Mesenchymal stem cell (in vitro differentiated cells and primary cell): ENCODE measurements around the gene MRPL27.

Source experiments
- DNase-seq: peaks from one replicate; pipeline ENCODE4 v3.0.0-alpha.2; 2013
- H2AFZ ChIP-seq: one replicate; pipeline ENCODE4 v1.6.1; 2013; ENCODE audit warnings: low read depth, mild to moderate bottlenecking, control low read depth, inconsistent platforms, low read length, moderate library complexity
- H2AK5ac ChIP-seq: 2 replicates; pipeline ENCODE4 v1.6.1; 2013; ENCODE audit warnings: low read length, moderate library complexity, mild to moderate bottlenecking, inconsistent platforms; ENCODE audit not compliant: severe bottlenecking
- H2BK120ac ChIP-seq: one replicate; pipeline ENCODE4 v1.6.1; 2013; ENCODE audit warnings: low read depth, mild to moderate bottlenecking, inconsistent platforms, low read length, moderate library complexity
- H2BK12ac ChIP-seq, 2 experiments: one replicate each; pipeline ENCODE4 v1.6.1; 2013; ENCODE audit warnings: inconsistent platforms in 2 of 2, low read length in 2 of 2, mild to moderate bottlenecking in 2 of 2, moderate library complexity in 2 of 2, control low read depth in 1 of 2
- H2BK15ac ChIP-seq: one replicate; pipeline ENCODE4 v1.6.1; 2013; ENCODE audit warnings: mild to moderate bottlenecking, low read depth, inconsistent platforms; ENCODE audit not compliant: poor library complexity, severe bottlenecking
- H2BK5ac ChIP-seq: 2 replicates; pipeline ENCODE4 v1.6.1; 2013; ENCODE audit warnings: low read depth, mild to moderate bottlenecking, low read length, control low read depth, inconsistent platforms; ENCODE audit not compliant: poor library complexity, severe bottlenecking
- H3K14ac ChIP-seq, 2 experiments: one replicate each; pipeline ENCODE4 v1.6.1; 2013; ENCODE audit warnings: inconsistent platforms in 2 of 2, low read length in 2 of 2, control low read depth in 1 of 2, mild to moderate bottlenecking in 1 of 2, moderate library complexity in 1 of 2
- H3K18ac ChIP-seq, 2 experiments: one replicate each; pipeline ENCODE4 v1.6.1; 2013; ENCODE audit warnings: inconsistent platforms in 2 of 2, low read length in 2 of 2, control low read depth in 1 of 2, low read depth in 1 of 2, mild to moderate bottlenecking in 1 of 2
- H3K23ac ChIP-seq, 2 experiments: one replicate each; pipeline ENCODE4 v1.6.1; 2013; ENCODE audit warnings: inconsistent platforms in 2 of 2, low read length in 2 of 2, mild to moderate bottlenecking in 2 of 2, moderate library complexity in 2 of 2, control low read depth in 1 of 2
- H3K27ac ChIP-seq: 2 replicates; pipeline ENCODE4 v1.5.1; 2013; ENCODE audit warnings: mild to moderate bottlenecking, moderate library complexity, low read length, control low read depth, inconsistent platforms; ENCODE audit not compliant: poor library complexity, severe bottlenecking
- H3K27me3 ChIP-seq, 2 experiments: 2 replicates each; pipeline versions ENCODE4 v1.6.1 to v1.7.0; 2013; ENCODE audit warnings: low read length in 2 of 2, mild to moderate bottlenecking in 2 of 2, moderate library complexity in 2 of 2, control low read depth in 1 of 2, inconsistent platforms in 1 of 2; ENCODE audit not compliant: control insufficient read depth in 1 of 2, insufficient read depth in 1 of 2
- H3K36me3 ChIP-seq, 2 experiments: 2 replicates each; pipeline versions ENCODE4 v1.6.1 to v1.7.0; 2013; ENCODE audit warnings: low read length in 2 of 2, control low read depth in 1 of 2, inconsistent platforms in 1 of 2, low read depth in 1 of 2, mild to moderate bottlenecking in 1 of 2; ENCODE audit not compliant: insufficient read depth in 2 of 2, control insufficient read depth in 1 of 2
- H3K4ac ChIP-seq, 2 experiments: one replicate each; pipeline ENCODE4 v1.6.1; 2013; ENCODE audit warnings: inconsistent platforms in 2 of 2, low read length in 2 of 2, mild to moderate bottlenecking in 2 of 2, moderate library complexity in 2 of 2, control low read depth in 1 of 2, low read depth in 1 of 2
- H3K4me1 ChIP-seq: 2 replicates; pipeline ENCODE4 v1.6.1; 2013; ENCODE audit warnings: low read depth, low read length, control low read depth; ENCODE audit not compliant: control insufficient read depth, insufficient read depth
- H3K4me2 ChIP-seq: 2 replicates; pipeline ENCODE4 v1.6.1; 2013; ENCODE audit warnings: low read length, mild to moderate bottlenecking, inconsistent platforms; ENCODE audit not compliant: poor library complexity, severe bottlenecking
- H3K4me3 ChIP-seq, 2 experiments: 2 replicates each; pipeline versions ENCODE4 v1.5.1 to v1.7.0; 2013; ENCODE audit warnings: low read length in 2 of 2, mild to moderate bottlenecking in 2 of 2, control low read depth in 1 of 2, low read depth in 1 of 2; ENCODE audit not compliant: insufficient read depth in 1 of 2
- H3K79me1 ChIP-seq: replicated peaks from 2 replicates; pipeline ENCODE4 v1.6.1; 2013; ENCODE audit warnings: mild to moderate bottlenecking, control low read depth, low read length, inconsistent platforms; ENCODE audit not compliant: poor library complexity, severe bottlenecking
- H3K9ac ChIP-seq: 2 replicates; pipeline ENCODE4 v1.7.0; 2013; ENCODE audit warnings: mild to moderate bottlenecking, low read length, moderate library complexity
- H3K9me3 ChIP-seq: 2 replicates; pipeline ENCODE4 v1.7.0; 2013; ENCODE audit warnings: mild to moderate bottlenecking, low read length; ENCODE audit not compliant: control insufficient read depth
- H4K8ac ChIP-seq: one replicate; pipeline ENCODE4 v1.6.1; 2013; ENCODE audit warnings: inconsistent platforms, mild to moderate bottlenecking, low read length, moderate library complexity
- H4K91ac ChIP-seq: one replicate; pipeline ENCODE4 v1.6.1; 2013; ENCODE audit warnings: mild to moderate bottlenecking, low read length, inconsistent platforms
- WGBS: methylation state at CpG from one replicate; pipeline ENCODE4 v1.1.7; 2013; ENCODE audit warnings: mixed read lengths; 5-methylcytosine and 5-hydroxymethylcytosine counted together

Gene MRPL27

DNA sequence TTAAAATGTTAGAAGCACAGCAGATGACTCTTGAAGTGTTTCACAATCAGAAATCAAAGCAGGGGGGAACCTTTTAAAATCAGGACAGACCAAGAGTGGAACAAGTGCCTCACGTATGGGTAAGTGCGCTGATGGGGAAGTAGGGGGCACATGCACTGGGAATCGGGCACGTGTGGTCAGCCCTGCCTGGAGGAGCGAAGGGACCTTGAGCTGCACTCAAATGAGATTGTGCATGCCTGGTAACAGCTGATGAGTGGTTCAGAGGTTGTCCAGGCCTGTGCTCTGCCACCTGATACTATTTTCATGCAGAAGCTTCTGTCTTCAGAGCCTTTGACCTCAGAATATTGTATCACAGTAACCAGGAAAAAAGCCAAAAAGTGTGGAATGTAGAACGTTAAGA lies 40.8 kb downstream of the MRPL27 start:
- peak overlapping the region in 1 of 2 experiments; percentile 28 for H3K4me3 ChIP-seq
- no peak for DNase-seq
- H4K91ac ChIP-seq: no peak overlapping the region
- peaks cover 5% of the 10 kb centered on the region for H3K4me1 ChIP-seq
- no peak overlapping the region for H4K8ac ChIP-seq
- H3K9me3 ChIP-seq: no peaks in the 10 kb centered on the region
- no peak overlapping the region for H3K18ac ChIP-seq
- H3K36me3 ChIP-seq: no peaks in the 10 kb centered on the region
- no peak overlapping the region for H3K23ac ChIP-seq
- no peak overlapping the region for H2BK120ac ChIP-seq
- H3K79me1 ChIP-seq: no peaks in the 10 kb centered on the region
- H2AK5ac ChIP-seq: no peak overlapping the region
- H3K14ac ChIP-seq: no peak overlapping the region
- no peak overlapping the region for H2BK12ac ChIP-seq
- H3K4me2 ChIP-seq: no peak overlapping the region
- H3K4ac ChIP-seq: no peak overlapping the region
- 79% methylated on average over 6 of the region's 6 CpGs for WGBS
- H3K27ac ChIP-seq: no peak overlapping the region
- no peak overlapping the region for H2BK15ac ChIP-seq
- peak overlapping the region; percentile 29 for H3K9ac ChIP-seq
- H3K27me3 ChIP-seq: peaks cover 0 to 6% of the 10 kb centered on the region in 2 experiments
- H2AFZ ChIP-seq: no peak overlapping the region
- H2BK5ac ChIP-seq: no peak overlapping the region

GRCh38 chr17:50331085-50331791 lies 41.7 kb downstream of the MRPL27 start:
- DNase-seq: no peak
- H3K23ac ChIP-seq: no peak overlapping the region
- no peak overlapping the region for H3K27ac ChIP-seq
- peak overlapping the region in 1 of 2 experiments; percentile 28 for H3K4me3 ChIP-seq
- no peak overlapping the region for H2AK5ac ChIP-seq
- no peak overlapping the region for H2AFZ ChIP-seq
- H3K4me2 ChIP-seq: no peak overlapping the region
- H2BK15ac ChIP-seq: no peak overlapping the region
- H3K79me1 ChIP-seq: no peaks in the 10 kb centered on the region
- H3K4ac ChIP-seq: no peak overlapping the region
- H2BK5ac ChIP-seq: no peak overlapping the region
- no peak overlapping the region for H3K18ac ChIP-seq
- H2BK120ac ChIP-seq: no peak overlapping the region
- peaks cover 0 to 6% of the 10 kb centered on the region in 2 experiments for H3K27me3 ChIP-seq
- no peak overlapping the region for H4K8ac ChIP-seq
- no peak overlapping the region for H2BK12ac ChIP-seq
- no peak overlapping the region for H4K91ac ChIP-seq
- 72% methylated on average over 4 of the region's 4 CpGs for WGBS
- H3K9me3 ChIP-seq: no peaks in the 10 kb centered on the region
- H3K36me3 ChIP-seq: no peaks in the 10 kb centered on the region
- no peak overlapping the region for H3K14ac ChIP-seq
- peaks cover 5% of the 10 kb centered on the region for H3K4me1 ChIP-seq
- peak overlapping the region; percentile 29 for H3K9ac ChIP-seq

DNA sequence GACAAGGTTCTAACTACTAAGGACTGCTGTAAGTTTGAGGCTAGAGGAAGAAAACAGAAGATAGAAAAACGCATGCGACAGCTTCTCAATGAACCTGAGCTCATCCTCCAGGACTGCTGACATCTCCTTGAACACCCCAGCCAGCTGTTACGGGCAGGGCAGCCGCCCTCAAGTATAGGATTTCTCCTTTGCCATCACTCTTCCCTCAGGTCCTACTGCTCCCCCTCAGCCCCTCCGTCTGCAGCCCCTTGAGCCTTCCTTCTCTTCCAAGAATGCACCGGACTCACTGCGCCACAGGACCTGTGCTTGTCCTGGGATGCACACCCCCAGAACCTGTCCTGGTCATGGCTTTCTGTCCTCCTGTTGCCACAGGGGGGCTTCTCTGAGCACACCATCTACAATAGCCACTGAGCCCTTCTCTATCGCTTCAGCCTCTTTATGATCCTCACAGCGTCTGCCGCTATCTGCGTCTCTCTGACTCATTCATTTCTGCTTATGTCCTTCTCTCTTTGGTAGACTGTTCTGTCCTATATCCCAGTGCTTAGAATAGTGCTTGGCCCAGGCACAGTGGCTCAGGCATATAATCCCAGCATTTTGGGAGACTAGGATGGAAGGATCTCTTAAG lies 42.7 kb downstream of the MRPL27 start:
- Histone ChIP-seq H3K27ac (no peak overlapping the region), H3K27me3 (peaks cover 0 to 6% of the 10 kb centered on the region in 2 experiments), H2BK5ac (no peak overlapping the region), H4K8ac (no peak overlapping the region), H3K9ac (no peak overlapping the region), H2BK120ac (no peak overlapping the region), H3K23ac (no peak overlapping the region), H3K4ac (no peak overlapping the region), H3K79me1 (no peaks in the 10 kb centered on the region), H3K36me3 (no peaks in the 10 kb centered on the region), H3K4me3 (no peak overlapping the region), H3K4me1 (peaks cover 5% of the 10 kb centered on the region), H3K14ac (no peak overlapping the region), H4K91ac (no peak overlapping the region), H2BK15ac (no peak overlapping the region), H2AFZ (no peak overlapping the region), H3K18ac (no peak overlapping the region), H3K4me2 (no peak overlapping the region), H2AK5ac (no peak overlapping the region), H2BK12ac (no peak overlapping the region), H3K9me3 (no peaks in the 10 kb centered on the region)
- WGBS: 89% methylated on average over 11 of the region's 11 CpGs
- no peak for DNase-seq

DNA sequence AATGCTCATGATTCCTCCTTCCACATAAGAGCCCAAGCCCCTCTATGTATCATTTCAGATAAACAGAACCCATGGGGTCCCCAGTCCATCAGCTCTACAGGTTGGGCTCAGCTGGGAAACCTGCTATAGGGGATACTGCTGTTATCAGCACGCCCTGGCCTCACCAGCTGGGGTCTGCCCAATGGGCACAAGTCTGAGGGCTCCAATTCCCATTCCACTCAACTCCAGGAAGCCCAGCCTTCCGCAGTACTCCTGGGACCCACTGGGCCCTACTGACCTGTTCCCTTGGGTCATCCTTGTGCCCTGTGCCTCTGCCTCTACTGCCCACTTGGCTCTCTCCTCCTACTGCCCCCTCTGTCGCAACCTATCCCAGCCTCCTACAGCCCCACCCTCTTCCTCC lies 43.3 kb downstream of the MRPL27 start:
- H4K91ac ChIP-seq: peak overlapping the region; percentile 22
- no peak overlapping the region for H3K14ac ChIP-seq
- H3K18ac ChIP-seq: no peak overlapping the region
- H2BK12ac ChIP-seq: peak overlapping the region in 1 of 2 experiments; percentile 25
- WGBS: 92% methylated on average over 2 of the region's 3 CpGs
- no peak overlapping the region for H2AK5ac ChIP-seq
- peaks cover 0 to 6% of the 10 kb centered on the region in 2 experiments for H3K27me3 ChIP-seq
- peaks cover 5% of the 10 kb centered on the region for H3K4me1 ChIP-seq
- no peaks in the 10 kb centered on the region for H3K36me3 ChIP-seq
- H3K79me1 ChIP-seq: no peaks in the 10 kb centered on the region
- H3K4me2 ChIP-seq: no peak overlapping the region
- no peak overlapping the region for H2BK5ac ChIP-seq
- H2BK15ac ChIP-seq: no peak overlapping the region
- H4K8ac ChIP-seq: peak overlapping the region; percentile 27
- H3K4ac ChIP-seq: no peak overlapping the region
- H3K4me3 ChIP-seq: no peak overlapping the region
- H3K27ac ChIP-seq: no peak overlapping the region
- H2AFZ ChIP-seq: no peak overlapping the region
- no peak for DNase-seq
- H3K23ac ChIP-seq: no peak overlapping the region
- H2BK120ac ChIP-seq: no peak overlapping the region
- no peak overlapping the region for H3K9ac ChIP-seq
- H3K9me3 ChIP-seq: no peaks in the 10 kb centered on the region
